NCI-H82 treated with DMSO at 0.1 percent for 48 hours (cell line): Measurements from ENCODE around the gene MGLL.

ENCODE experiments used
- DNase-seq: peaks from one replicate; lab custom pipeline; 2025; ENCODE audit not compliant: unreplicated experiment; lab: John Stamatoyannopoulos, UW

Gene MGLL

GRCh38 chr3:127760361-127760760, 62.0 kb downstream of the MGLL start:
- DNase-seq, result no peak

- no peak for DNase-seq
Measured at GRCh38 chr3:127759826-127760225, 62.5 kb downstream of the MGLL start.

GRCh38 chr3:127758013-127758412, 64.3 kb downstream of the MGLL start:
- DNase-seq, result no peak

GRCh38 chr3:127755305-127755681, 67.0 kb downstream of the MGLL start:
- no peak for DNase-seq

- no peak for DNase-seq
Measured at GRCh38 chr3:127754411-127755304, 67.7 kb downstream of the MGLL start.

- DNase-seq, result no peak
Measured at GRCh38 chr3:127753898-127754410, 68.4 kb downstream of the MGLL start.

- DNase-seq, result no peak
Measured at GRCh38 chr3:127753338-127753737, 69.0 kb downstream of the MGLL start.

- DNase-seq, result no peak
Measured at GRCh38 chr3:127751782-127752181, 70.5 kb downstream of the MGLL start.

GRCh38 chr3:127751163-127751621, 71.1 kb downstream of the MGLL start:
- no peak for DNase-seq

- DNase-seq, result no peak
Measured at GRCh38 chr3:127750226-127751031, 71.9 kb downstream of the MGLL start.

GRCh38 chr3:127749787-127750225, 72.5 kb downstream of the MGLL start:
- DNase-seq, result no peak

- no peak for DNase-seq
Measured at GRCh38 chr3:127749361-127749760, 73.0 kb downstream of the MGLL start.

- DNase-seq, result no peak
Measured at GRCh38 chr3:127748754-127749327, 73.5 kb downstream of the MGLL start.

- DNase-seq, result no peak
Measured at GRCh38 chr3:127747751-127748521, 74.4 kb downstream of the MGLL start.

GRCh38 chr3:127747066-127747465, 75.2 kb downstream of the MGLL start:
- no peak for DNase-seq

- DNase-seq, result no peak
Measured at GRCh38 chr3:127746400-127747057, 75.8 kb downstream of the MGLL start.

- no peak for DNase-seq
Measured at GRCh38 chr3:127745656-127746399, 76.5 kb downstream of the MGLL start.

GRCh38 chr3:127744875-127745274, 77.4 kb downstream of the MGLL start:
- no peak for DNase-seq

- no peak for DNase-seq
Measured at GRCh38 chr3:127744253-127744815, 78.0 kb downstream of the MGLL start.
